ENCODE results near the gene IZUMO4.

The IZUMO4 gene

GRCh38 chr19:2058570-2059421 lies 37.9 kb upstream of the IZUMO4 start:
- no peak for DNase-seq (ENCODE audit: low spot score)

GRCh38 chr19:2059422-2060201 lies 37.1 kb upstream of the IZUMO4 start:
- DNase-seq (ENCODE audit: low spot score) = peak; percentile 65

- peak; percentile 64 for DNase-seq (ENCODE audit: low spot score)
Measured at GRCh38 chr19:2060884-2061494, 35.7 kb upstream of the IZUMO4 start.

GRCh38 chr19:2061495-2062388 lies 35.0 kb upstream of the IZUMO4 start:
- peak; percentile 99 for DNase-seq (ENCODE audit: low spot score)

- no peak for DNase-seq (ENCODE audit: low spot score)
Measured at GRCh38 chr19:2062389-2062729, 34.4 kb upstream of the IZUMO4 start.

- DNase-seq (ENCODE audit: low spot score) = no peak
Measured at GRCh38 chr19:2062770-2063169, 33.9 kb upstream of the IZUMO4 start.

GRCh38 chr19:2063824-2064223 lies 32.9 kb upstream of the IZUMO4 start:
- no peak for DNase-seq (ENCODE audit: low spot score)

- DNase-seq (ENCODE audit: low spot score) = no peak
Measured at GRCh38 chr19:2064395-2064787, 32.3 kb upstream of the IZUMO4 start.

GRCh38 chr19:2064788-2065524 lies 31.8 kb upstream of the IZUMO4 start:
- peak; percentile 66 for DNase-seq (ENCODE audit: low spot score)

GRCh38 chr19:2070436-2070827 lies 26.3 kb upstream of the IZUMO4 start:
- DNase-seq (ENCODE audit: low spot score) = no peak

GRCh38 chr19:2070986-2071673 lies 25.6 kb upstream of the IZUMO4 start:
- no peak for DNase-seq (ENCODE audit: low spot score)

- DNase-seq (ENCODE audit: low spot score) = no peak
Measured at GRCh38 chr19:2072757-2073551, 23.8 kb upstream of the IZUMO4 start.

- no peak for DNase-seq (ENCODE audit: low spot score)
Measured at GRCh38 chr19:2076526-2076944, 20.2 kb upstream of the IZUMO4 start.

- DNase-seq (ENCODE audit: low spot score) = no peak
Measured at GRCh38 chr19:2077398-2077797, 19.3 kb upstream of the IZUMO4 start.

GRCh38 chr19:2077833-2078619 lies 18.7 kb upstream of the IZUMO4 start:
- DNase-seq (ENCODE audit: low spot score) = no peak

- DNase-seq (ENCODE audit: low spot score) = no peak
Measured at GRCh38 chr19:2079076-2079864, 17.4 kb upstream of the IZUMO4 start.

GRCh38 chr19:2079865-2080301 lies 16.8 kb upstream of the IZUMO4 start:
- no peak for DNase-seq (ENCODE audit: low spot score)

Measured in Ammon's horn (tissue), 1 donor.